ENCODE data around the gene C17orf107. TPM values are rescaled to one million over a fixed set of nuclear protein-coding genes. Genes with fewer than 3 reads are reported as not detected.
A peak's percentile ranks its signal among the peaks of the same experiment; 100 is the strongest.

Gene C17orf107
- total and polyA plus RNA-seq, 2 of the 13 experiments (the other 11 are each of a cell fraction or from before 2014, with no cell fraction given) = 0.20 to 0.59 TPM

GRCh38 chr17:4939796-4940554, 40.6 kb downstream of the C17orf107 start, which contains the start of the genes RNF167 and SLC25A11 (continued):
- TF ChIP-seq, protein P1, sequence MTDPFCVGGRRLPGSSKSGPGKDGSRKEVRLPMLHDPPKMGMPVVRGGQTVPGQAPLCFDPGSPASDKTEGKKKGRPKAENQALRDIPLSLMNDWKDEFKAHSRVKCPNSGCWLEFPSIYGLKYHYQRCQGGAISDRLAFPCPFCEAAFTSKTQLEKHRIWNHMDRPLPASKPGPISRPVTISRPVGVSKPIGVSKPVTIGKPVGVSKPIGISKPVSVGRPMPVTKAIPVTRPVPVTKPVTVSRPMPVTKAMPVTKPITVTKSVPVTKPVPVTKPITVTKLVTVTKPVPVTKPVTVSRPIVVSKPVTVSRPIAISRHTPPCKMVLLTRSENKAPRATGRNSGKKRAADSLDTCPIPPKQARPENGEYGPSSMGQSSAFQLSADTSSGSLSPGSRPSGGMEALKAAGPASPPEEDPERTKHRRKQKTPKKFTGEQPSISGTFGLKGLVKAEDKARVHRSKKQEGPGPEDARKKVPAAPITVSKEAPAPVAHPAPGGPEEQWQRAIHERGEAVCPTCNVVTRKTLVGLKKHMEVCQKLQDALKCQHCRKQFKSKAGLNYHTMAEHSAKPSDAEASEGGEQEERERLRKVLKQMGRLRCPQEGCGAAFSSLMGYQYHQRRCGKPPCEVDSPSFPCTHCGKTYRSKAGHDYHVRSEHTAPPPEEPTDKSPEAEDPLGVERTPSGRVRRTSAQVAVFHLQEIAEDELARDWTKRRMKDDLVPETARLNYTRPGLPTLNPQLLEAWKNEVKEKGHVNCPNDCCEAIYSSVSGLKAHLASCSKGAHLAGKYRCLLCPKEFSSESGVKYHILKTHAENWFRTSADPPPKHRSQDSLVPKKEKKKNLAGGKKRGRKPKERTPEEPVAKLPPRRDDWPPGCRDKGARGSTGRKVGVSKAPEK (CRISPR knock-in tag; IDR thresholded peaks at IDR 0.05; ENCODE audit: borderline replicate concordance) = no peak
- TF ChIP-seq NFKBIZ (CRISPR knock-in tag; IDR thresholded peaks at IDR 0.05) = no peak
- peak; percentile 19 for TF ChIP-seq ZNF407 (CRISPR knock-in tag; IDR thresholded peaks at IDR 0.05; ENCODE audit: not compliant biosample characterization)
- TF ChIP-seq, protein P2, sequence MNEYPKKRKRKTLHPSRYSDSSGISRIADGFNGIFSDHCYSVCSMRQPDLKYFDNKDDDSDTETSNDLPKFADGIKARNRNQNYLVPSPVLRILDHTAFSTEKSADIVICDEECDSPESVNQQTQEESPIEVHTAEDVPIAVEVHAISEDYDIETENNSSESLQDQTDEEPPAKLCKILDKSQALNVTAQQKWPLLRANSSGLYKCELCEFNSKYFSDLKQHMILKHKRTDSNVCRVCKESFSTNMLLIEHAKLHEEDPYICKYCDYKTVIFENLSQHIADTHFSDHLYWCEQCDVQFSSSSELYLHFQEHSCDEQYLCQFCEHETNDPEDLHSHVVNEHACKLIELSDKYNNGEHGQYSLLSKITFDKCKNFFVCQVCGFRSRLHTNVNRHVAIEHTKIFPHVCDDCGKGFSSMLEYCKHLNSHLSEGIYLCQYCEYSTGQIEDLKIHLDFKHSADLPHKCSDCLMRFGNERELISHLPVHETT (CRISPR knock-in tag; conservative IDR thresholded peaks at IDR 0.05) = peak; percentile 67
- TF ChIP-seq ZNF468 (CRISPR knock-in tag; IDR thresholded peaks at IDR 0.05) = no peak
- 0 out of 2 replicates have a peak, but pooled peaks have one; percentile 24 for TF ChIP-seq ZNF275 (CRISPR knock-in tag; IDR thresholded peaks at IDR 0.05; ENCODE audit: borderline replicate concordance)
- no peak for TF ChIP-seq ZNF460 (CRISPR knock-in tag; IDR thresholded peaks at IDR 0.05; ENCODE audit: borderline replicate concordance)
- no peak; the same call in 1 of the 2 replicates for TF ChIP-seq ZNF556 (CRISPR knock-in tag; IDR thresholded peaks at IDR 0.05; ENCODE audit: borderline replicate concordance)
- no peak; the same call in 1 of the 2 replicates for TF ChIP-seq ZNF788 (CRISPR knock-in tag; IDR thresholded peaks at IDR 0.05; ENCODE audit: borderline replicate concordance)
- TF ChIP-seq, protein P3, sequence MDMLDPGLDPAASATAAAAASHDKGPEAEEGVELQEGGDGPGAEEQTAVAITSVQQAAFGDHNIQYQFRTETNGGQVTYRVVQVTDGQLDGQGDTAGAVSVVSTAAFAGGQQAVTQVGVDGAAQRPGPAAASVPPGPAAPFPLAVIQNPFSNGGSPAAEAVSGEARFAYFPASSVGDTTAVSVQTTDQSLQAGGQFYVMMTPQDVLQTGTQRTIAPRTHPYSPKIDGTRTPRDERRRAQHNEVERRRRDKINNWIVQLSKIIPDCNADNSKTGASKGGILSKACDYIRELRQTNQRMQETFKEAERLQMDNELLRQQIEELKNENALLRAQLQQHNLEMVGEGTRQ (IDR thresholded peaks at IDR 0.05; ENCODE audit: low read depth, low read length) = no peak
- TF ChIP-seq, protein P3 (CRISPR knock-in tag; IDR thresholded peaks at IDR 0.05; ENCODE audit: borderline replicate concordance) = no peak

All from HepG2 (cell line).